HG02678 (cell line): ENCODE measurements around the gene JAG1.
A peak's percentile ranks its signal among the peaks of the same experiment; 100 is the strongest.

Experiments used
- ATAC-seq: cut with Tn5 transposase; IDR thresholded peaks from one replicate; pipeline ENCODE4 v1.9.1; 2021; ENCODE audit warnings: mild to moderate bottlenecking, moderate library complexity; ENCODE audit not compliant: unreplicated experiment

JAG1 gene

GRCh38 chr20:10699941-10700340, 26.1 kb upstream of the JAG1 start:
- no peak for ATAC-seq

- no peak for ATAC-seq
These were observed 25.7 kb upstream of the JAG1 start for GRCh38 chr20:10699489-10699888.

DNA sequence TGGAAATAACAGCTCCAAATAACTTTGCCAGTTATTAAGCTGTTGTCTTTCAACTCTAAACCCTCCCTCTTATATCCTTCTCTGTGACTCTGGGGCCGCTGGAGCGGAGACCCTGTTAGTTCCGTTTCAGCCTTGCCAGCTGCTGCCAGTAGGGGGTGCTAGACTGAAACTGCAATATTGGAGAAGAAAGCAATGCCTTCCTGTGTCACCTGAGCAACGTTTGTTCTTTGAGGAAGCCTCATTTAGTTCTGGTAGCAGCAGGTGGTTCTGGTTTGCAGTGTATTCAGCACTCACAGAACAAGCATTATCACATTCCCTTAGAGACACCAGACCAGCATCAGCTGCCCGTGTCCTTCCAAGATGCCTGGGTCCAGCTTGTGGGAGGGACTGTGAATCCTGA, 22.9 kb upstream of the JAG1 start:
- no peak for ATAC-seq

DNA sequence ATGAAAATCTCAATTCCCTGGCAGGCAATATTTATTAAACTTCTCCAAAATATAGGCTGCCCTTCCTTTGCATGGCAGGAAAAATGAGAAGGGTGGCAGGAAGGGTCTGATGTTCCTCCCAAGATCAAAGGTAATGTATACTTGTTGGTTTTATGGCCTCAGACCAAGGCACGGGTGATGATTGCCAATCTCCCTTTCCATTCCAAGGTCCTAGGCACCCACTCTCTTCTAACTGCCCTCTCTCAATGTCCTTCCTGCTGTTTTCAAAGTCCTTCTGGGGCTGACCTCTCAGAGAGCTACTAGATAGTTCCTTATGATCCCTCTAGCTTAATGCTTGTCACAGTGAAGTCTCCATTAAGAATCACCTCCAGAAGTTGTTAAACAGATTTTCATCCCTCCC, 15.6 kb upstream of the JAG1 start:
- no peak for ATAC-seq

DNA sequence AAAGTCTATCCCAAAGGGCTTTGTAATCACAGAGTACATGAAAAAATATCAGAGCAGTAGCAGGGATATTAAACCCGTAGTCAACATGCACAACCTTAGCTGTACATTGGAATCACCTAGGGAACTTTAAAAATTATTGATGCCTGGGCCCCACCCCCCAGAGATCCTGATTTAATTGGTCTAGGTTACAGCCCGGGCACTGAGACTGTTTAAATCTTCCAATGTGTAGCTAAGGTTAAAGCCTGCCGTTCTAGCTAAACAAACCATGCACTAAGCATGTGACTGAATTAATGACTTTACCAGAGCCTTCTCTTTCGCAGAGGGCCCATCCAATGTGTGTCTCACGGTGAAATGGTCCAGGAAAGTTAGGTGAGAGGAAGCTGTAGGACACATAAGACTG, 14.1 kb upstream of the JAG1 start:
- no peak for ATAC-seq

DNA sequence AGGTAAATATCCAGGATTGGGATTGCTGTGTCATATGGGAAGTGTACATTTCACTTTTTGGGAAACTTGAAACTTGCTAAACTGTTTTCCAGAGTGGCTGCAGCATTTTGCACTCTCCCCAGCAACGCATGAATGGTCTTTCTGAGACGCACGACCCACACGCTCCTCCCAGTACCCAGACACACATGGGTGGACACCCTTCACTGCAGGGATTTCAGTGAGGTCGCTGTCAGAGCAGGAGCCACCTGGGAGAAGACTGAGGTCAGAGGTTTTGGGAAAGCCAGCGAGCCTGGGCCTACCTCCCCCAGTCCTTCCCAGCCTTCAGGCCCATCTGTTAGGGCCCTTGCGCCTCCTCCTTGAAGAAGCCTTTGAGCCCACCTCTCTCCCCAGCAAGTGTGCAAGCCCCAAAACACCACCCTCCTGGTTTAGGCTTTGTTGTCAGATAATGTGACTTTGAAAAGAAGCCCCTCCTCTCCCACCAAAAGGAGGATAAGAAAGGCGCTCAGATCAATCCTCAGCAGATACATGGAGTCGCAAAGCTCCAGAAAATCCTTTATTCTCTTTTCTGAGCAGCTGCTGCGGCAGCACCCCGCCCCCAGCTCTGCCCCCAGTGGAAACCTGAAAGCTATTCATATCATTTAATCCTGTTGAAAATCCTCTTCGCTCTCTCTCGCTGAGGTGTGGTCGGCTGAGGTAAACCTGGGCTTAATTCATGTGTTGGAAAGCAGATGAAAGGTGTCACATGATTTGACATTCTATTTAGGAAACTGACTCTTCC, 12.7 kb upstream of the JAG1 start:
- ATAC-seq, result no peak

- ATAC-seq, result no peak
These were observed 9.7 kb upstream of the JAG1 start for GRCh38 chr20:10683537-10683936.

- ATAC-seq, result no peak
These were observed 9.1 kb upstream of the JAG1 start for GRCh38 chr20:10682939-10683338.

DNA sequence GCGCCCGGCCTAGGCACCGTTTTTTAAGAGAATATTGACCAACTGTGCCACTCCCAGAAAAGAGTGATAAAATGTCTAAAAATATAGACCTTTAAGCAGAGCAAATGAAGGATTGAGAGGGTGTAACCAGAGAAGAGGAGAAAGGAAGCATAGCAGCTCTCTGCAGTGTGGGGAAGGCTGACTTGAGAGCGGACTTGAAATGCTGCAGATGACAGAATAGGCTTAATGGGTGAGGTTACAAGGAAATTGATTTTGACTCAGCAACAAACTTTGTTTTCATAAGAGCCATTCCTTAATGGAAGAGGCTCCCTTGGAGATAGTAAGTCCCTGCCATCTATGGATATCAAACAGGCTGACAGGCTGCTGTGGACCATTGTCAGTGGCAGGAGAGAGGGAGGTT, 7.7 kb upstream of the JAG1 start:
- no peak for ATAC-seq

DNA sequence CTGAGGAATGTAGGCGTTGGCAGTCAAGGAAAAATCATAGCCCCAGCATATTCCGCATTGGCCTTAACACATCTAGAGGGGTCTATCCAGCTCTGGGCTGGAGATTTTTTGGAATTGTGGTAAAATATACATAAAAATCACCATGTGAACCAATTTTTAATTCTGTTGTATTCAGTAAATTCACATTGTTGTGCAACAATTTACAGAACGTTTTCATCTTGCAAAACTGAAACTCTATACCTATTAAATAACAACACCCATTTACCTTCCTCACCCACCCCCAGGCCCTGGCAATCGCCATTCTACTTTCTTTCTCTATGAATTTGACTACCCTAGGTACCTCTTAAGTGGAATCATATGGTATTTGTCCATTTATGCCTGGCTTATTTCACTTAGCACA, 6.8 kb upstream of the JAG1 start:
- no peak for ATAC-seq

- ATAC-seq, result no peak
These were observed 5.5 kb upstream of the JAG1 start for GRCh38 chr20:10679269-10679668.

- no peak for ATAC-seq
These were observed 2.7 kb upstream of the JAG1 start for GRCh38 chr20:10676518-10676917.

DNA sequence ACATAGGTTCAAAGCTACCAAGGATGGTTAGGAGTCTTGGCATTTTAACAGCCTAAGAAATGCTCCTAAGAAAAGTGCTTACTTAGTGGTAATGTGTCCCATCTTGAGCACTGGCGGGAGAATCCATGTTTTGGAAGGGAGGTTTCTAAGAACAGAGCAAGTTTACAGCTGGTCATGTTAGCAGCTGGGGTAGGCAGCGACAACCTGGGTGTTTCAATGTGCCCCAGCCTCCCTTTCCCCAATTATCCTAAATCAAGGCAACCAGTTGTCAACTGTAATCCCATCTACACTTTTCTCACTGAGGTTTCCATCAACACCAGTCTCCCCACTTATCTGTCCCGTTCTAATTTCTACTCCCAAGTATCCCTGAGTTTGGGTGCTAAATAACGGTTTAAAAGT, 1.6 kb upstream of the JAG1 start:
- ATAC-seq, result no peak

- ATAC-seq, result peak; percentile 43
These were observed 1.1 kb upstream of the JAG1 start for GRCh38 chr20:10674684-10675449.

DNA sequence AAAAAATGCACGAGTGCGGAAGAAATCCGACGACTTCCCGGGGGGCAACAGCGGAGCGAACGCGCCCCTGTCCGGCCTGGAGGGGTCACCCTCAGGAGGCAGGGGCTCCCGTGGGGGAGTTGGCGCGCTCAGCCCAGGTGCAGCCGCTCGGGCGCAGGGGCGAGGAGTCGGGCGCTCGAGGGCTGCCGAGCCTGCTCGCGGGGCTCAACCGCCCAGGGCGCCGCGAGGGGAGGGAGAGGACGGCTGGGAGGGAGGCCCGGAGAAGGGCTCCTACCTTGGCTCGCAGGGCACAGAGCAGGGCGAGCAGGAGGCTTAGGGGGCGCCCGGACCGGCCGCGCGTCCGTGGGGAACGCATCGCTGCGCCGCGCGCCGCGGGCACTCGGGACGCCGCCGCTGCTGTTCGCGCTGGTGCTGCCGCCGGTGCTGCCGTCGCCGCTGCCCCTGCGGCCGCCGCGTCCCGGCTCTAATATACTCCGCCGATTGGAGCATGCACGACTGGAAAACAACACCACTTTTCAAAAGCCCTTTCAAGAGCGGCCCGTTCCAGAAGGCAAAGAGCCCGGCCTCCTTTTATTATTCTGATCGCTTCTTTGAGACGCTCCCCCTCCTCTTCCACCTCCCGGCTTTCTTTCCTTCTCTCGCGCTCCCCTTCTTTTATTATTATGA, 490 bp downstream of the JAG1 start:
- no peak for ATAC-seq

GRCh38 chr20:10672624-10673127, 1.1 kb downstream of the JAG1 start:
- no peak for ATAC-seq

GRCh38 chr20:10671919-10672623, 1.7 kb downstream of the JAG1 start:
- ATAC-seq, result no peak

DNA sequence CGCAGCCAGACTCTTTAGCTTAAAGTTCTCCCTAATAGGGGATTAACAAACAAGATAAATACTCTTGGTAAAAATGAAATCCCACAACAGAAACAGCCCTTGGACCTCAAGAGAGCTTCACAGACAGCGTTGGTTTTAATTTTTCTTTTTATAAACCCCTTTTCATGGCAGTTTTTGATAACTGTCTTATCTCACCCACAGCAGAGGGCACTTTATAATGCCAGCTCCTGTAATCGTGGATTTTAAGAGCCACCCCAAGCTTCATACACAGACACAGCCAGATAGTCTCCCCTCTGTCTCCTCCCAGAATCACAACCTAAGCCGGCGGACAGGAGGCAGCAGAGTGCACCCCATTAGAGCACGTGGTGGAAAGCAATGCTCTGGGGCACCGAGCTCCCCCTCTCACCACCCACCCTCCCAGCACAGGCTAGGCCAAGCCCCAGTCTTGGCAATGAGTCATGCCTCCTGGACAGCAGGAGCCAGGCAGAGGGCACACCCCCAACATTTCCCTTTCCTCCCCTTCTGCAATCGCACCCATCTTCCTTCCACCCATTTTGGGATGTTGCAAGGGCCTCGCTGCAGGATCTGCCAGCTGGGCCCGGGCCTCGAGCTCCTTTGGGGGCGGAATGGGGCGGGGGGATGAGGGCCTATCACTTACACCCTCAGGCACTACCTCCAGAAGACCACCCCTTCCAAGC, 2.4 kb downstream of the JAG1 start:
- ATAC-seq, result peak; percentile 29

DNA sequence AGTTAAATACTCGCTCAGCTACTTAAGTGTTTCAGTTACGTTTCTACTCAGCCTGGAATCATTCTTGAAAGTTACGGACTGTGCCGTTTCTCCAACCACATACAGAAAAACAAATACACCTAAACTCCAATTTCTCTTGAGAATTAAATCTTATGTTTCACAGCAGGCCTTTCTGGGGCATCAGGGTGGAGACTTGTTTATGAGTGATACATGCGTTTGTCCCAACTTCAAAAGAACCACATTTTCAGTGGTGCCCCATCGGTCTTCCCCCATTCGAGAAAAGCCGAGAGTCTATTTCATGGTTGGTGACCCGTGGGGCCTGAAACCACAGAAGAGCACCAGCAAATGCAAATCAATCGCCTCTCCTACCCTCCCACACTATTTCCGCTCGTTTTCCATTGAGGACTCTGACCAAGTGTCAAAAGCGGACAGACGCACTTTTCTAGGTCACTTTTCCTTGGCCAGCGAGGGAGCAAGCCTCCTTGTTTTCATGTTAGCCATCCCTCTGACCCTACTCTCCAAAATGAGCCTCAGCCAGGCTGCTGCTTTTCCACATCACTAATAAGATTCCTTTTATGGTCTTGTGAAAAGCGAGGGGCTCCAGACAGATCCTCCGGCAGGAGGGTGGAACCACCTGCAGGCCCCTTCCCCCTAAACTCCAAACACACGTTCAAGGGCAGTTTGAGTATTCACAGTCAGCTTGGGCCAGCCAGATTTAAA, 3.1 kb downstream of the JAG1 start:
- ATAC-seq, result peak; percentile 36
